Neural cell (in vitro differentiated cells): ENCODE data around the gene SF3B1.

Experiments
- CTCF ChIP-seq: fragments of 450-650 bp; IDR thresholded peaks from 2 replicates; pipeline ENCODE4 v1.5.1; 2014; ENCODE audit warnings: antibody characterized with exemption, mild to moderate bottlenecking, moderate library complexity; ENCODE audit not compliant: poor library complexity, severe bottlenecking
- EP300 ChIP-seq: fragments of 450-650 bp; conservative IDR thresholded peaks from 2 replicates; pipeline ENCODE4 v1.6.1; 2014; ENCODE audit warnings: antibody characterized with exemption, mild to moderate bottlenecking, moderate library complexity; ENCODE audit not compliant: poor library complexity, severe bottlenecking
- EZH2 ChIP-seq: fragments of 200-600, 300-800 bp; shearing (Covaris generic), sonication (generic); IDR thresholded peaks from 2 replicates; pipeline ENCODE4 v1.6.1; 2014; ENCODE audit warnings: antibody characterized with exemption, low read length, borderline replicate concordance, mild to moderate bottlenecking; ENCODE audit not compliant: insufficient read depth, poor library complexity, severe bottlenecking

- no peak for TF ChIP-seq CTCF
- no peak for TF ChIP-seq EP300
- no peak for TF ChIP-seq EZH2
These were observed 12.0 kb upstream of the SF3B1 start for GRCh38 chr2:197446844-197447243.
